ENCODE measurements around the gene GFAP.

GRCh38 chr17:44894642-44895041 lies 20.7 kb downstream of the GFAP start:
- TF ChIP-seq, protein P1, sequence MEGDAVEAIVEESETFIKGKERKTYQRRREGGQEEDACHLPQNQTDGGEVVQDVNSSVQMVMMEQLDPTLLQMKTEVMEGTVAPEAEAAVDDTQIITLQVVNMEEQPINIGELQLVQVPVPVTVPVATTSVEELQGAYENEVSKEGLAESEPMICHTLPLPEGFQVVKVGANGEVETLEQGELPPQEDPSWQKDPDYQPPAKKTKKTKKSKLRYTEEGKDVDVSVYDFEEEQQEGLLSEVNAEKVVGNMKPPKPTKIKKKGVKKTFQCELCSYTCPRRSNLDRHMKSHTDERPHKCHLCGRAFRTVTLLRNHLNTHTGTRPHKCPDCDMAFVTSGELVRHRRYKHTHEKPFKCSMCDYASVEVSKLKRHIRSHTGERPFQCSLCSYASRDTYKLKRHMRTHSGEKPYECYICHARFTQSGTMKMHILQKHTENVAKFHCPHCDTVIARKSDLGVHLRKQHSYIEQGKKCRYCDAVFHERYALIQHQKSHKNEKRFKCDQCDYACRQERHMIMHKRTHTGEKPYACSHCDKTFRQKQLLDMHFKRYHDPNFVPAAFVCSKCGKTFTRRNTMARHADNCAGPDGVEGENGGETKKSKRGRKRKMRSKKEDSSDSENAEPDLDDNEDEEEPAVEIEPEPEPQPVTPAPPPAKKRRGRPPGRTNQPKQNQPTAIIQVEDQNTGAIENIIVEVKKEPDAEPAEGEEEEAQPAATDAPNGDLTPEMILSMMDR (conservative IDR thresholded peaks at IDR 0.05; ENCODE audit: low read length): no peak
- TF ChIP-seq EZH2phosphoT487 (IDR thresholded peaks at IDR 0.05; ENCODE audit: borderline replicate concordance): no peak

All from Loucy (cell line).